CD4-positive, alpha-beta T cell treated with Interleukin-4 for 1 hour (primary cell): ENCODE data around the gene UBA6.
"Not testable (repeated sequence)": the region's sequence is repeated elsewhere in the genome, so short reads cannot be mapped to it uniquely, and the experiment has no call there.

ENCODE experiments used
- DNase-seq, 2 donors: peaks; one replicate each; pipeline ENCODE4 v3.0.0-alpha.2; 2020 to 2022

Gene UBA6

DNA sequence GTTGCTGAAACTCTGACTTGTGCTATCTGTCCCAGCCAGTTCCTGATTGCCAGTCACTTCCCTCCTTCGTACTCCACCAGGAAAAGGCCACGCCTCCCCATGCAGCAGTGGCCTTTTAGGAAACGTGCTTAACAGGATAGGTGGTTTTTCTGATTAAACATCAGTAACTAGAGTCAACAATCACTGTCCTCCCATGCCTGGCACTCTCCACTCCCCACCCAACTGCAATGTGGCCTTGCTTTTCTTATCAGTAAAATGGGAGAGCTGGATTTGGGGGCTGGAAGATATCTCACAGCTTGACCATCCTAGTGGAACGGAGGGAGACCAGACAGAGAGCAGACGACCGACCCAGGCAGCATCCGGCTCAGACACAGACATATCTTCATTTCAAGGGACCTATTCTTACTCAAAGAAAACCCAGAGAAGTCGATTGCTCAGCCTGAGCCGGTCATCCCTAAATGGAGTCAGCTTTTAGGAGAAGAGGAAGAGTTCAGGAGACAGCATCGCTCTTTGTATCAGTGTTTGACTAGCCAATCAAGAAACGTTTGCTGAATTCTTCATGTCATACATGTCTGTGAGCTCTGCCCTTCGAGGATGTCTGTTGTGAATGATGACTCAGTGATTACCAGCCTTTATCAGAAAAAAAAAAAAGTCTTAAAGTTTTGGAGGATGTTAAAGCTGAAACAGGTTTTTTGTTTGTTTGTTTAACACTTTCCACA, 12.7 kb upstream of the UBA6 start:
- no peak for DNase-seq

DNA sequence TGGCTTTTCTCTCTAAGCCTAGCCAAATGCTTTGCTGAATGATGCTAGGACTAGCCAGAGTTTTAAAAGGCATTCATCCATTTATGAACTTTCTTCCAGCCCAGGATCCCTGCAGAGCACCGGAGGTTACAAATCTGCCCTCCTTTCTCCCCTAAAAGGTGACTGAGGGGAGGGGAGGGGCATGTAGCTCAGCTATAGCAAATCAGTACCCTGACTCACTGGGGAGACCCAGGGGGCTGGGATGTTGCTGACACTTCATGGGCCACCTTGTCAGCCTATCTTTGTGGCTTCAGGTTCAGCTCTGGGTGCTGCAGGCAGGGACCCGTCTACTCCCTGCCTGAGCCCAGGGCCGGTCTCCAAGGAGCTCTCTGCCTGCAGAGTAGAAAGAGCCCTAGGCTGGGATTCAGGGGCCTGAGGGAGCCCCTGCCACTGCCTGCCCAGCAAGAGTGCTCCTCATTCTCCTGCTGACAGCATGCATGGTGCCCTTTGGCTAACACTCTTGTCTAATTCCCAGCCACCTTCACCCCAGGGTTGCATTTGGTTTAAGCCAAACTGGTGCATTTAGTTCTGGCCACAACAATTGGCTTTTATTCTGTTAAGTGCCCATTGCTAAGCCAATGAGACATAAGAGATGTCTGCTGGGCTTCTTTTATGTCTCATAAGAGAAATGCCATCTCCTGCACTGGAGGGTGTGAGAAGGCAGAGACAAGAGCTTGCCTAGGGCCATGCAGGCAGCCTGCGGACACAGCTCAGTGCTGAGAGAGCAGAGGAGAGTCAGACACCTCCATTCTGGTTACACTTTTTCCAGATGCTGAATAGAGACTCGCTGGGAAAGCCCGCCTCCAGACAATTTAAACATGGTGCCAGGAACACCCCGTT, 11.9 kb upstream of the UBA6 start:
- DNase-seq = no peak

DNA sequence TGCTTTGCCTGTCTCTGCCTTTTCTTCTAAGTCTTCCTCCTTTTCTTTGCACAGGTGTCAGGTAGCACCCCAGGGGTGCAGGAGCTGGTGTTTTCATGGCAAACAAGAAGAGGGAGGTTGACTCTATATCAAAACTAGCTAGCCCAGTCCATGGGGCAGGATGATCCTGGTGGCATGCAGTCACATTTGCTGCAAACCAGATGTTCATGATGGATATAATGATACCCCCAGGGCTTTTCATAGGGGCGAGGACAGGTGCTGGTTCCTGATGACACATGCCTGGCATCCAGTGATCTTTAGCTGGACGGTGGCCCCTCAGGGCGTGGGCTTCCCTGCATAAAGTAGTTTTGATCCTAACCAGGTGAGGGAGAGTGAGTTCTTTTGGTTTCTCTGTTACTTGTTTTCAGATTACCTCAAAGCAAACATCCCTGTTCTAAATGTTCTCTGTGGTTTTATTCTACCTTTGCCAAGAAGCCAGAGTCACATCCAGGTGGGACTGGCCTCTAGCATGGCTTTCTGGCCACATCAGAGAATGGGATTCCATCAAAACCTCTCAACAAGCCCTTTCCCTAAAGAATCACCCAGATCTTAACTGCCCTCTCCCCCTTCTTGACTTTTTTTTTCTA, 11.2 kb upstream of the UBA6 start:
- DNase-seq = no peak

DNA sequence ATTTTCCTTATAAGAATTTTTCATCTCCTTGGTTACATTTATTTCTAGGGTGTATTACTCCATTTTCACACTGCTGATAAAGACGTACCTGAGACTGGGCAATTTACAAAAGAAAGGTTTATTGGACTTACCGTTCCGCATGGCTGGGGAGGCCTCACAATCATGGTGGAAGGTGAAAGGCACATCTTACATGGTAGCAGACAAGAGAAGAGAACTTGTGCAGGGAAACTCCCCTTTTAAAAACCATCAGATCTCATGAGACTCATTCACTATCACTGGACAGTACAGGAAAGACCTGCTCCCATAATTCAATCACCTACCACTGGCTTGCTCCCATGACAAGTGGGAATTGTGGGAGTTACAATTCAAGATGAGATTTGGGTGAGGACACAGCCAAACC, 5.7 kb upstream of the UBA6 start:
- DNase-seq = not testable (repeated sequence)

DNA sequence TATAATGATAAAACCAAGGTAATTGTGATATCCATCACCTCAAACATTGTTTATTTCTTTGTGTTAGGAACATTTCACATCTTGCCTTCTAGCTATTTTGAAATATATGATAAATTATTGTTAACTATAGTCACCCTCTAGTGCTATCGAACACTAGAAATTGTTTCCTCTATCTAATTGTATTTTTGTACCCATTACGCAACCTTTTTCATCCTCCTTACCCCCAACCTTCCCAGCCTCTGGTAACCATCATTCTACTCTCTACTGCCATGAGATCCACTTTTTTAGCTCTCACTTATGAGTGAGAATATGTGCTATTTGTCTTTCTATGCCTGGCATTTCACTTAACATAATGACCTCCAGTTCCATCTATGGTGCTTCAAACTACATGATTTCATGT, 3.9 kb upstream of the UBA6 start:
- DNase-seq = no peak

DNA sequence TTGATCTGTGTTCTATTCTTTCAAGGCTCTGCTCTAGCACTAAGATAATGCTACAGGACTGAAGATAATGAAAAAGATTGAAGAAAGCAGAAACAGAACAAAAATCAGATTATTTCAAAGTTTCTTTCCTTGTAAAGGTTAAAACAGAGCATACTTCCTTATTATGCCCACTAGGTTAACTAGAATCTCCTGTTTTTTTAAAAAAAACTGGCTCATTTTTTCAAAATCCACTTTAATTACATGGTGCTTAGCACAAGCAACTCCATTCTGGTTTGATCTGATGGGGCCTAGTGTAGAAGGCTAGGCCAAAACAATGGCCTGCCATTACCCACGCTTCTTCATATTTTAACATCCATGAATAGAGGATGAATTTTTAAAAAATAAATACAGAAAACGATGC, 1.2 kb upstream of the UBA6 start:
- DNase-seq = no peak

DNA sequence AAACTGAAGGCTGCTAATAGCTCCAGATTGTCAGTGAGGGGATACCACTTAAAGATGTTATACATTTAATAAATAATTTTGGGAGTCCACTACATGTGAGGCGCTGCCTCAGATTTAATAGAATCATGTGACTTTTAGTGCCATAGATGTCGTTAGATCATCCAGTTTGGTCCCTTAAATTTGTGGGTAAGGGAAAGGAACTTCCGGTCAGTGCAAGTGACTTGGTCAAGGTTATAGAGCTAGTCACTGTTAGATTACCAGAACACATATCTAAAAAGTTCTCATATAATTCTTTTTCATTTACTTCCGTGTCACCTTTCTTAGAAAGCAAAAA, 529 bp upstream of the UBA6 start:
- DNase-seq = no peak

DNA sequence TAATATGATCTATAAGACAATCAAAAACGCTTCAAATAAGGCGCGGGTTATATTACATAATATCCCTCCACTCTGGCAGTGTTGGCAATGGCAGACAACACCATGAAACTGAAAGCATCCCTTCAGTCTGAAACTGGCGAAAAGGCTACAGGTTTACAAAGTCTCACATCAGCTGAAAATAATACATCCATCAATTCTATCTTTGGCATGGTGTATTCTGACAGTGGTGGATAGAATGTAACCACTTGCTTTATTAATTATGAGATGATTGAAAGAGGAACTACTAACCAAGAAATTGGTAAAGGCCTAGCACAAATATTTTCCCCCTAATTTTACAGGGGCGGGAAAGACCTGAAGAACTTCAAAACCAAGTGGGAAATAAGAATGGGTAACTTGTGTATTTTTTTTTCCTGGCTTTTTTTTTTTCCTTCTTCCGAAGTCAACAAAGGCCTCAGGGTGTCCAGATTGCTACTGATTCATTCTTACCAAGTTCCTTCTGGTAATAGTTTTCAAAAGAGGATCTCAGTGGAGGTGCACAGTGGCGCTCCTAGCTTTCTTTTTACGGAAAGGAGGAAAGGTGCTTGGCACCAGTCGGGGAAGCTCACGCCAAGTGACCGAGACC, 728 bp downstream of the UBA6 start:
- DNase-seq = peak in 1 of 2 donors; percentile 43

DNA sequence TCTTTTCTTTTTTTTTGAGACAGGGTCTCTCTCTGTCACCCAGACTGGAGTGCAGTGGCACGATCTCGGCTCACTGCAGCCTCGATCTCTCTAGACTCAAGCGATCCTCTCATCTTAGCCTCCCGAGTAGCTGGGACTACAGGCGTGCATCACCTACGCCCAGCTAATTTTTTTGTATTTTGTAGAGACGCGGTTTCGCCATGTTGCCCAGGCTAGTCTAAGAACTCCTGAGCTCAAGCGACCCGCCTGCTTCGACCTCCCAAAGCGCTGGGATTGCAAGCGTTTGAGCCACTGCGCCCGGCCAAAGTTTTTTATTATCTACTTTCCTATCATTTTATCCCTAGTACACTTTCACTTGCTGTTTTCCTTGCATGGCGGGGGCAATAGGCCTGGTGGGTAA, 1.4 kb downstream of the UBA6 start:
- DNase-seq = no peak

DNA sequence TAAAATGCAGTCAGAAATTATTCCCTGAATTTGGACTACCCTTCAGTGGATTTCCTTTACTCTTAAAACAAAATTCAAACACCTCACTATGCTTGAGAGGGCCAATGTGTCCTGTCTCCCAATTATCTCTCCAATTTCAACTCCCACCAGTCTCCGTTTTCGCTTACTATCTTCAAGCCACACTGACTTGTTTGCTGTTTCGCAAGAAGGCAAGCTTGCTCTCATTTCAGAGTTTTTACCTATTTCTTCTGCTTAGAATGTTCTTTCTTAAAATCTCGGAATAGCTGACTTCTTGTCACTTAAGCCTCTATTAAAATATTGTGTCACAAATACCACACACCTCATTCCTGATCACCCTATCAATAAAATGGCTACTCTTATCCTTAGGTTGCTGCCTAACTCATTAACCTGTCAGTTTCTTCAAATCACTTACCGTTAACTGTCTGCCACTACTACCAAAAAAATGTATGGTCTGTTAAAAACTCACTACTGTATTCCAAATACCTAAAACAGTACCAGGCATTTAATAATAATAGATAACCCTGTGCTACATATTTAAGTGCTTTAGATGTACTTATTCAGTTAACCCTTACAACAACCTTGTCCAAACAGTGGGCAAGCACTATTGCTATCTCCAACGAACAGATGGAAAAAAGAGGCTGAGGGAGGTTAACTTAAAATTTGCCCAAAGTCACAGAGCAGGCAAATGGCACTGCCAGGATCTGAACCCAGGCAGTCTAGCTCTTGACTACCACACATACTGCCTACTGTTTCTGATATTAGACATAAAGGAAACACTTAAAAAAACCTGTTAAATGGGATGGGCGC, 2.9 kb downstream of the UBA6 start:
- DNase-seq = no peak

DNA sequence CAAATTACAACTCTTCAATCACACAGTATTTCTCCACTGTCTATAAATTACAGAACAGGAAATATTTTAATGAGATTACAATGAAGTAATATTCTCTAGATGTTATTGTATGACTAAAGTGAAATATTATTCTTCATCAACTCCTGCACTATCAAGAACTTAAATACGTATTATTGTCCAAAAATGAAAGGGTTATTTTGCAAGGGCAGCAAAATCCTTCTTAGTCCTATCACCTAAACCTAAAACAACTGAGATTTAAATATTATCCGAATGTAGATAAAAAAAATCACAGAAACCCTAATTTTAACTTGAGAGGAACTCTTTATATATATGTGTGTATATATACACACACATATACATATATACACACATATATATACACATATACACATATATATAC, 4.9 kb downstream of the UBA6 start:
- DNase-seq = no peak

DNA sequence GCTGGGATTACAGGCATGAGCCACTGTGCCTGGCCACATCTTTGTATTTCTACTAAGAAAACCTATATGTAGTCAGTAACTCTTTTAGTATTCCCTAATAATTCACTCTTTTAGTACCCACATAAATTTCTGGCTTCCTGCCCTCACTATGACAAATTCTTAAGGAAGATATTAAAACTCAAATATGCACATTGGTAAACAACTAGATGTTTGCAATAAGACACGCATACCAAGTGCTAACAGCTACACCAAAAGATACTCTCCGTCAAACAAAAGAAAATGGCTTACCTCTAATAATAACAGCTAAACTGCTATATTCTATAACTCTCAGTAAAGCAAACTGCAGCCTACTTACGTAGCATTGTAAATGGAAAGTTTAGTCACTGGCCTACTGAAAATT, 6.3 kb downstream of the UBA6 start:
- DNase-seq = no peak

DNA sequence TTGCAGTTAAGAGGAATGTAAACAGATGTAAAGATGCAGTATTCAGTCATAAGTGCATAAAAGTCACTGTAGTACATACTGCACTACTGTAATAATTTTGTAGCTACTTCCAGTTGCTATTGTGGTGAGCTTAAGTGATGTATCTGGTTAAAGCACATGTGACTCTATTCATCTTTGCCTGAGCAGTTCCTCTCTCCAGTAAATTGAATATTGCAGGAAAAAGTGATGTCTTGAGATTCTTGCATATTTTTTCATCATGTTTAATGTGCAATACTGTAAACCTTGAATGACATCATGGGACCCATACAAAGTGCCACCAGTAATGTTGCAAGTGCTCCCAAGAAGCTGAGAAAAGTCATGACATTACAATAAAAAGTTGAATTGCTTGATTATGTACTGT, 9.6 kb downstream of the UBA6 start:
- no peak for DNase-seq

DNA sequence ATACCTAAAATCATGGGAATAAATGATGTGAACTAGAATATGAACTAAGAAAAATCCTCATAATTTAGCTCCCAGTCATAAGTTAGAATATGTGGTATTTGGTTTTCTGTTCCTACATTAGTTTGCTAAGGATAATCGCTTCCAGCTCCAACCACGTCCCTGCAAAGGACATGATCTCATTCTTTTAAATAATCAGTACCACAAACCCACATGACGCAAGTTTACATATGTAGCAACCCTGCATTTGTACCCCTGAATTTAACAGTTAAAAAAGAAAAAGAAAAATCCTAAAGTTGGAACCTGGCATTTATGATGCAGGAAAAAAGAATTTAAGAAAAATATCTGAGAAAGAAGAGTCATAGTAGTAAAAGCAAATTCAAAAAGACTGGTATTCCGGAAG, 13.3 kb downstream of the UBA6 start:
- DNase-seq = no peak

DNA sequence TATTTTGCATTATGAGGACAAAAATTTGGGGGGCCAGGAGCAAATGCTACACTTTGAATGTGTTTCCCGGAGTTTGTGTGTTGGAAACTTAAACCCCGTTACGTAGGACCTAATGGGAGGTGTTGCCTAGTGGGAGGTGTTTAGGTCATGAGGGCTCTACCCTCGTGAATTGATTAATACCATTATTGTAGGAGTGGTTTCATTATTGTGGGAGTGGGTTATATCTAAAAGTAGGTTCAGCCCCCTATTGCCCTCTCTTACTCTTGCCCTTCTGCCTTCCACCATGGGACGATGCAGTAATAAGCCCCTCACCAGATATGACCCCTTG, 15.5 kb downstream of the UBA6 start:
- no peak for DNase-seq

DNA sequence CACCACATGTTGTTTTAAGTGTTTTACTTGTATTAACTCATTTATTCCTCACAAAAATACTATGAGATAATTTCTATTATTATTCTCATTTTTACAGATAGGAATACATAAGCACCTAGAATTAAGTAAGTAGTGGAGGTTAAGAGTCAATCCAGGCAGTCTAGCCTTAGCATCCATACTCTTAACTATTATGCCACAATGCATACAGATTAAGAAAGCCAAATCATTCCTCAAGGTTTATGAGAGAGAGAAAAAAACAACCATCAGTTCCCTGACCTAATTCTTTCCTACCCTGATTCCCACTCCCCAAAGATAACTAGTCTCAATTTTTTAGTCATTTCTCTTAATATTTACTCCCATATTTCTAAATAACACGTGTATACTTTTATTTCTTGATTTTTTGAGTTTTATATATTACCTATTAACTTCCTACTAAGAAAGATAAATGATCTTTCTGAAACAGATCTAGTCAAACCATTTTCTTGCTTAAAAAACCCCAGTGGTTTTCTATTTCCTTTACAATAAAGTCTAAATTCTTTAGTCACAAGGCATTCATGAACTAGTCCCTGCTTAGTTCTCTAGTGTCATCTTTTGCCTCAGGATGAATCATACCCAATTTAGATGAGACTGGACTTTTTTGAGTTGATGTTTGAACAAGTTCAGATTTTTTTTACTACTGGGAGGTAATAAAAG, 16.0 kb downstream of the UBA6 start:
- no peak for DNase-seq

DNA sequence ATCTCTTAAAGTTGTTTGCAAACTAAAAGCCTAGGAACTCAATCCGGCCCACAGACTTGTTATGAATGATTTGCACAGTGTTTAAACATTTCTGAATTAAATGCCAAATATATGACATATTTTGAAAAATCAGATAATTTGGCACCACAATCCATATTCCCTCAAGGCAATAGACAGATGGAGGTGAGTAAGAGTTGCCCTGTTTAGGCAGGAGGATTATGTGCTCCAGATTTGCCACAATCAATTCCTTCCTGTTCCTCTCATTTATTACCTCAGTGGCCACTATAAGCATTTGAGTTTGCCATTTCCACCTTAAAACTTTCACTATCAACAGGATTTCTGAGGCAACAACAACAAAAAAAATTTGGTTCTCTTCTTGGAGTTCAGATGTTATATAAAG, 18.7 kb downstream of the UBA6 start:
- no peak for DNase-seq

DNA sequence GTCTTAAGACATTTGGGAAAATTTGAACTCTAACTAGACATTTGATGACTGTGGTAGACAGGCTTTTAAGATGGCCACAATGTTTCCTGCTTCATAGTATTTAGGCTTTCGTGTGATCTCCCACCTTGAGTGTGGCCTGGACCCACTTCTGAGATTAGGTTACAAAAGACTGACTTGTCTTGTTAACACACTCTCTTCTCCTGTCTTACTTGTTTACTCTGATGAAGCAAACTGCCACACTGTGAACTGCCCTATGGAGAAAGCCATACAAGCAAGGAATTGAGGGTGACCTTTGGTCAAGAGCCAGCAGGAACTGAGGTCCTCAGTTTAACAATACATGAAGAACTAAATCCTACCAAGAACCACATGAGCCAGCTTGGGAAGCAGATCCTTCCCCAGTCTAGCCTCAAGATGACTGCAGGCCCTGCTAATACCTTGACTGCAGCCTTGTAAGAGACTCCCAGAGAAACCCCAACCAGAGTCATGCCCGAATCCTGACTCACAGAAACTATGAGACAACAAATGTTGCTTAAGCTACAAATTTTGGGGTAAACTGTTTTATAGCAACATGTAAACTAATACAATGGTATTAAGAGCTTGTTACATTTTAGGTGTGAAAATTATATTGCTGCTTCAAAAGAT, 20.3 kb downstream of the UBA6 start:
- no peak for DNase-seq

DNA sequence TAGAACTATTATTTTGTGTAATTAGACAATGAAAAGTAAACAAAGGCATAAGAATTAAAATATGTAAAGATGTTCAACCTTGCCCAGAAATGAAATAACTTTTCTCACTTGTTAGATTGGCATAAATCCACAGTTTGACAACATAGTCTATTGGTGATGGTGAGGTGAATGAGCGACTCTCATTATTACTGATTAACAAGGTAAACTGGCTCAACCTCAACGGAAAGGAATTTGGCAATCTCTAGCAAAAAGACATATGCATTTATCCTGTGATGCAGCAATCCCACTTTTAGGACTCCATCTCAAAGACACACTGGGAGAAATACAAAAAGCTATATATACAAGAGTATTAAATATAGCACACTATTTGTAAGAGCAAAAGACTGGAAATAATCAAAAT, 22.3 kb downstream of the UBA6 start:
- DNase-seq = no peak

DNA sequence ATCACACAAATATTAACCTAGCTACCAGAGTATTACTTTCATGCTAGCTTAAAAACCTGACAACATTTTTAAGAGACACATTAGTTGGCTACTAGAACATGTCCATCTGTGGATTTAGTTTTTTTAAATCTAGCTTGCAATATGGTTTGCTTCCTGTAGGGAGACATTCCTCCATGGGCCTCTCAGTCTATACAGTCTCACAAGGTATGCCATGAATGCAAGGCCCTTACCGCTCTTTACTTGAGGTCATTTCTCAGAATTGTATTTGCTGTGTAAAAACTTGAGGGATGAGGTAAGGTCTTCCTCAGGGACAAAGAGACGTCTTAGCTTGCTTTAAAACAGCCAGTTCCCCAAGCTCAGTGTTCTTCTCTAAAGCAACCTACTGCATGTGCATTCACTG, 26.9 kb downstream of the UBA6 start:
- DNase-seq = no peak

DNA sequence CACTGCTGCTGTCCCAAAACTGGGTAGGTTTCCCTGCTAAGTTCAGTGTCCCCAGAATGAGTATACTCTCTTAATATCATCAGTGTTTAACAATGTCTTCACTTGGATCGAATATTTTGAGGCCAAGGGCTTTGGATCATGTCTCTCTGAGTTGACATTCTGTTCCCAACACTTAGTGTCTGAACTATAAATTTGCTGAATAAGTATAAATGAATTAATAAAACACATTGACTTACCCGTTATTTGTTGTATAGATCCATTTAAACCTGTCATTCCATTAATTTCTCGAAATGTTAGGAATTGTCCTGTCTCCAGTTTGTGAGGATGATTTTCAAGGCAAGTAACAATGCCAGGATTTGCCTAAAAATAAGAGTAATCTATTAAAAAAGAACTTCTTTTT, 32.6 kb downstream of the UBA6 start:
- DNase-seq = no peak

DNA sequence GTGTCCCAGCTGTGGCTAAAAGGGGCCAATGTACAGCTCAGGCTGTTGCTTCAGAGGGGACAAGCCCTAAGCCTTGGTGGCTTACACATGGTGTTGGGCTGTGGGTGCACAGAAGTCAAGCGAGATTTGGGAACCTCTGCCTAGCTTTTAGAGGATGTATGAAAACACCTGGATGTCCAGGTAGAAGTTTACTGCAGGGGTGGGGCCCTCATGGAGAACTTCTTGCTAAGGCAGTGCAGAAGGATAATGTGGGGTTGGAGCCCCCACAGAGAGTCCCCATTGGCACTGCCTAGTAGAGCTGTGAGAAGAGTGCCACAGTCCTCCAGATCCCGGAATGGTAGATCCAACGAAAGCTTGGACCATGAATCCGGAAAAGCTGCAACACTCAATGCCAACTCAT, 40.5 kb downstream of the UBA6 start:
- DNase-seq = no peak
